SK-N-SH treated with all-trans-retinoic acid at 6 μM for 48 hours (cell line): ENCODE data around the gene TEAD1.

Experiments
- ARNTL ChIP-seq: fragments of 450-650 bp; formaldehyde crosslinking; IDR thresholded peaks from 2 replicates; pipeline ENCODE4 v1.5.0; 2020; ENCODE audit warnings: low read depth, mild to moderate bottlenecking, moderate library complexity, borderline replicate concordance
- ISL1 ChIP-seq: fragments of 250-450 bp; sonication (Bioruptor Pico); IDR thresholded peaks from 2 replicates; pipeline ENCODE4 v2.1.2; 2022; ENCODE audit warnings: mild to moderate bottlenecking, moderate library complexity
- TF ChIP-seq, protein P1 (sequence below): fragments of 250-450 bp; sonication (Bioruptor Pico); IDR thresholded peaks from 2 replicates; pipeline ENCODE4 v1.8.0; 2020; ENCODE audit warnings: mild to moderate bottlenecking, moderate library complexity, borderline replicate concordance

DNA sequence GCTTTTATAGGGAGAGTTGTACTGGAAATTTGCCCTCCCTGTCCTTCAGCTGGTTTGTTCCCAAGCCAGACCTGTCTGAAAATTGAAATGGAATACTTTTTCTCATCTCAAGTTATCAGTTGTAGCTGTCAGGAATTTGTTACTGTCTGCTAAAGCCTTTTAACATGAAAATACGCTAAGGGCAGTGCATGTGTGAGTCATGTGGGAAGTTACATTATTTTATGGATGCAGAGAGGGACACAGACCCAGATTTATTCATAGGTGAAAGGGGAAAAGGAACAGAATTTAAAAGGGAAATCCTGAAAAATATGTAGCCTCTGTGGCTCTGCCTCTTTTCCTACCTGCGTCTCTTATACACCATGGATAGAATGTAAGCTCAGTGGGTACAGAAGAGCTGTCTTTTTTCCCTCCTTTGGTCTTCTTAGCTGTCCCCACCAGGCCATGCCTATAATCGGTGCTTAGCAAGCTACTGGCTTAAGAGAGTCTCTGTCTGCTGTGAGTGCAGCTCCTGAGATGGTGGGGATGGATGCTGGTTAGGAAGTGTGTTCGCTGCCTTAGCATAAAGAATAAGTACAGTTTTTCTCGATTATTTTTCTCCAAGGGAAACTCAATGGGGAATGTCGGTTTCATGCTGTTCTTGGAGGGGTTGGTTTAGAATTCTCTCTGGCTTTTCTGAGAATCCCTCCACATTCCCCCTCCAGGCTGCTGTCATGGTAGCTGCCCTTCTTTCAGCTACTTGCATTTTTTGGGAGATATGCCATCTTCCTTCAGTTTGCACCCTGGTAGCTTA lies 166.8 kb downstream of the TEAD1 start:
- TF ChIP-seq, protein P1, sequence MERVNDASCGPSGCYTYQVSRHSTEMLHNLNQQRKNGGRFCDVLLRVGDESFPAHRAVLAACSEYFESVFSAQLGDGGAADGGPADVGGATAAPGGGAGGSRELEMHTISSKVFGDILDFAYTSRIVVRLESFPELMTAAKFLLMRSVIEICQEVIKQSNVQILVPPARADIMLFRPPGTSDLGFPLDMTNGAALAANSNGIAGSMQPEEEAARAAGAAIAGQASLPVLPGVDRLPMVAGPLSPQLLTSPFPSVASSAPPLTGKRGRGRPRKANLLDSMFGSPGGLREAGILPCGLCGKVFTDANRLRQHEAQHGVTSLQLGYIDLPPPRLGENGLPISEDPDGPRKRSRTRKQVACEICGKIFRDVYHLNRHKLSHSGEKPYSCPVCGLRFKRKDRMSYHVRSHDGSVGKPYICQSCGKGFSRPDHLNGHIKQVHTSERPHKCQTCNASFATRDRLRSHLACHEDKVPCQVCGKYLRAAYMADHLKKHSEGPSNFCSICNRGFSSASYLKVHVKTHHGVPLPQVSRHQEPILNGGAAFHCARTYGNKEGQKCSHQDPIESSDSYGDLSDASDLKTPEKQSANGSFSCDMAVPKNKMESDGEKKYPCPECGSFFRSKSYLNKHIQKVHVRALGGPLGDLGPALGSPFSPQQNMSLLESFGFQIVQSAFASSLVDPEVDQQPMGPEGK, result no peak
- no peak for TF ChIP-seq ARNTL
- peak; percentile 48 for TF ChIP-seq ISL1 (CRISPR knock-in tag)
